Epithelial cell of umbilical artery (primary cell): ENCODE results near the gene ADORA3. TPM values are rescaled to one million over a fixed set of nuclear protein-coding genes. Genes with fewer than 3 reads are reported as not detected.

Source experiments
- total RNA-seq: library from RNA; depleted of rRNA; stranded (reverse); fragments of >200 nt; gene quantifications from 2 replicates; pipeline ENCODE4 v1.2.3, GENCODE V29; 2014

Gene ADORA3
- not detected in 2 replicates for total RNA-seq

DNA sequence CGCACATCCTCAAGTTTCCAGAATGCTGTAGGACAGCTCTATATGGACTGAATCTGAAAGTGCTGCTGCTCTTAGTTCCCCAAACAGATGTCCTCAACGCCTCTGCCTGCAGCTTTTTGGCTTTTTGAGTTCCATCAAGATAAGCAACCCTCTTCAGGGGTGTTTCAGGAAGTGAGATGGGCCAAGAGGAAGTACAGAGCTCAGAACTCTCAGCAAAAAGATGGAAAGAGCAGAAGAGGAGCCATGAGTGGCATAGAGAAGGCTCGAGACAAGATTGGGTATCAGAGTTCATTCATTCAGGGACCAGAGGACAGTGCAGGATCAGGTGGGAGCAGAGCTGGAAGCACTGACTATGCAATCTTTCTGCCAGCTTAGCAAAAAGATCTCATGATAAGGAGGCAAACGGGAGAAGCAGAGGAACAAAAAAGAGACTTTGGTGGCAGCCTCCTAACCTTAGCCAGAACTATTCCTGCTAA lies at the start of gene ADORA3, which contains the start of gene TMIGD3:
ADORA3 (minus strand) TSS at position 49 of the 476 bp plus-strand sequence. CDS start 279 bp downstream, outside the sequence.
TMIGD3 (minus strand) TSS at position 49 of the 476 bp plus-strand sequence. CDS start 279 bp downstream, outside the sequence.

Other genes starting within 250 kb of the ADORA3 start
- gene CHIA, start 212.8 kb downstream of the ADORA3 start, total RNA-seq, result not detected in 2 replicates
- gene OVGP1, start 75.9 kb downstream of the ADORA3 start, total RNA-seq, result 0.32 and 0.61 TPM in 2 replicates
- gene WDR77, start 54.4 kb downstream of the ADORA3 start, total RNA-seq, result 67.6 and 70.8 TPM in 2 replicates
- 328 and 337 TPM in 2 replicates for gene ATP5PB, start 54.2 kb downstream of the ADORA3 start, total RNA-seq
- gene C1orf162, start 29.6 kb downstream of the ADORA3 start, total RNA-seq, result under 0.01 TPM in 1 of 2 replicates, not detected in the other
- 0.32 TPM in 1 of 2 replicates, not detected in the other for gene TMIGD3, start within 50 bp of the ADORA3 start, total RNA-seq
- gene RAP1A, start 116.2 kb upstream of the ADORA3 start, total RNA-seq, result 16.9 and 19.3 TPM in 2 replicates
- gene INKA2, start 235.8 kb upstream of the ADORA3 start, total RNA-seq, result 1.9 and 2.4 TPM in 2 replicates